Mesenchymal stem cell (in vitro differentiated cells and primary cell): ENCODE results near the gene KDM4F.

Experiments used
- DNase-seq: peaks from one replicate; pipeline ENCODE4 v3.0.0-alpha.2; 2013
- H2AFZ ChIP-seq: one replicate; pipeline ENCODE4 v1.6.1; 2013; ENCODE audit warnings: low read depth, mild to moderate bottlenecking, control low read depth, inconsistent platforms, low read length, moderate library complexity
- H2AK5ac ChIP-seq: 2 replicates; pipeline ENCODE4 v1.6.1; 2013; ENCODE audit warnings: low read length, moderate library complexity, mild to moderate bottlenecking, inconsistent platforms; ENCODE audit not compliant: severe bottlenecking
- H2BK120ac ChIP-seq: one replicate; pipeline ENCODE4 v1.6.1; 2013; ENCODE audit warnings: low read depth, mild to moderate bottlenecking, inconsistent platforms, low read length, moderate library complexity
- H2BK12ac ChIP-seq, 2 experiments: one replicate each; pipeline ENCODE4 v1.6.1; 2013; ENCODE audit warnings: inconsistent platforms in 2 of 2, low read length in 2 of 2, mild to moderate bottlenecking in 2 of 2, moderate library complexity in 2 of 2, control low read depth in 1 of 2
- H2BK15ac ChIP-seq: one replicate; pipeline ENCODE4 v1.6.1; 2013; ENCODE audit warnings: mild to moderate bottlenecking, low read depth, inconsistent platforms; ENCODE audit not compliant: poor library complexity, severe bottlenecking
- H2BK5ac ChIP-seq: 2 replicates; pipeline ENCODE4 v1.6.1; 2013; ENCODE audit warnings: low read depth, mild to moderate bottlenecking, low read length, control low read depth, inconsistent platforms; ENCODE audit not compliant: poor library complexity, severe bottlenecking
- H3K14ac ChIP-seq, 2 experiments: one replicate each; pipeline ENCODE4 v1.6.1; 2013; ENCODE audit warnings: inconsistent platforms in 2 of 2, low read length in 2 of 2, control low read depth in 1 of 2, mild to moderate bottlenecking in 1 of 2, moderate library complexity in 1 of 2
- H3K18ac ChIP-seq, 2 experiments: one replicate each; pipeline ENCODE4 v1.6.1; 2013; ENCODE audit warnings: inconsistent platforms in 2 of 2, low read length in 2 of 2, control low read depth in 1 of 2, low read depth in 1 of 2, mild to moderate bottlenecking in 1 of 2
- H3K23ac ChIP-seq, 2 experiments: one replicate each; pipeline ENCODE4 v1.6.1; 2013; ENCODE audit warnings: inconsistent platforms in 2 of 2, low read length in 2 of 2, mild to moderate bottlenecking in 2 of 2, moderate library complexity in 2 of 2, control low read depth in 1 of 2
- H3K27ac ChIP-seq: 2 replicates; pipeline ENCODE4 v1.5.1; 2013; ENCODE audit warnings: mild to moderate bottlenecking, moderate library complexity, low read length, control low read depth, inconsistent platforms; ENCODE audit not compliant: poor library complexity, severe bottlenecking
- H3K27me3 ChIP-seq, 2 experiments: 2 replicates each; pipeline versions ENCODE4 v1.6.1 to v1.7.0; 2013; ENCODE audit warnings: low read length in 2 of 2, mild to moderate bottlenecking in 2 of 2, moderate library complexity in 2 of 2, control low read depth in 1 of 2, inconsistent platforms in 1 of 2; ENCODE audit not compliant: control insufficient read depth in 1 of 2, insufficient read depth in 1 of 2
- H3K36me3 ChIP-seq, 2 experiments: 2 replicates each; pipeline versions ENCODE4 v1.6.1 to v1.7.0; 2013; ENCODE audit warnings: low read length in 2 of 2, control low read depth in 1 of 2, inconsistent platforms in 1 of 2, low read depth in 1 of 2, mild to moderate bottlenecking in 1 of 2; ENCODE audit not compliant: insufficient read depth in 2 of 2, control insufficient read depth in 1 of 2
- H3K4ac ChIP-seq, 2 experiments: one replicate each; pipeline ENCODE4 v1.6.1; 2013; ENCODE audit warnings: inconsistent platforms in 2 of 2, low read length in 2 of 2, mild to moderate bottlenecking in 2 of 2, moderate library complexity in 2 of 2, control low read depth in 1 of 2, low read depth in 1 of 2
- H3K4me1 ChIP-seq: 2 replicates; pipeline ENCODE4 v1.6.1; 2013; ENCODE audit warnings: low read depth, low read length, control low read depth; ENCODE audit not compliant: control insufficient read depth, insufficient read depth
- H3K4me2 ChIP-seq: 2 replicates; pipeline ENCODE4 v1.6.1; 2013; ENCODE audit warnings: low read length, mild to moderate bottlenecking, inconsistent platforms; ENCODE audit not compliant: poor library complexity, severe bottlenecking
- H3K4me3 ChIP-seq, 2 experiments: 2 replicates each; pipeline versions ENCODE4 v1.5.1 to v1.7.0; 2013; ENCODE audit warnings: low read length in 2 of 2, mild to moderate bottlenecking in 2 of 2, control low read depth in 1 of 2, low read depth in 1 of 2; ENCODE audit not compliant: insufficient read depth in 1 of 2
- H3K79me1 ChIP-seq: replicated peaks from 2 replicates; pipeline ENCODE4 v1.6.1; 2013; ENCODE audit warnings: mild to moderate bottlenecking, control low read depth, low read length, inconsistent platforms; ENCODE audit not compliant: poor library complexity, severe bottlenecking
- H3K9ac ChIP-seq: 2 replicates; pipeline ENCODE4 v1.7.0; 2013; ENCODE audit warnings: mild to moderate bottlenecking, low read length, moderate library complexity
- H3K9me3 ChIP-seq: 2 replicates; pipeline ENCODE4 v1.7.0; 2013; ENCODE audit warnings: mild to moderate bottlenecking, low read length; ENCODE audit not compliant: control insufficient read depth
- H4K8ac ChIP-seq: one replicate; pipeline ENCODE4 v1.6.1; 2013; ENCODE audit warnings: inconsistent platforms, mild to moderate bottlenecking, low read length, moderate library complexity
- H4K91ac ChIP-seq: one replicate; pipeline ENCODE4 v1.6.1; 2013; ENCODE audit warnings: mild to moderate bottlenecking, low read length, inconsistent platforms
- WGBS: methylation state at CpG from one replicate; pipeline ENCODE4 v1.1.7; 2013; ENCODE audit warnings: mixed read lengths; 5-methylcytosine and 5-hydroxymethylcytosine counted together

KDM4F gene

DNA sequence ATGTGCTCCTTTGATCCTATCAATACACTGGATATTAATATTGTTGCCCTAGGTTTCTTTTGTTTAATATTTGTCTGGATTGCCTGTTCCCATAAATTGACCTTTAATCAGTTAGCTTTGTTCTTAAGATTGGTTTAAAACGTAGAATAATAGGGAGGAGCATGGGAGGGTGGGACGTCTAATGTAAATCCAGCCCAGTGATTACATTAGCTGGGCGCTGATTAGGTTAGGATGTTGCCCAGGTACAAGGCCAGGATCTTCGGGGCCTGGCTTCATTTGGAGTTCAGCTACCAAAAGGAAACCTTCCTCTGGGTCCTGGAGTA, 17.5 kb downstream of the KDM4F start, which contains the start of gene SRSF8:
Gene SRSF8 (plus strand): TSS at position 204 of the 323 bp plus-strand sequence. CDS start 308 bp downstream, outside the sequence.
- Histone ChIP-seq H3K4me1 (no peaks in the 10 kb centered on the region), H3K4me2 (peak within 1 kb of the TSS; percentile 58), H3K79me1 (peaks cover 2% of the 10 kb centered on the region), H3K9me3 (no peaks in the 10 kb centered on the region), H3K4ac (peak within 1 kb of the TSS; percentile 20 to 93), H3K9ac (peak within 1 kb of the TSS; percentile 96), H3K4me3 (peak within 1 kb of the TSS; percentile 69 to 93), H3K36me3 (peaks cover 0 to 6% of the 10 kb centered on the region in 2 experiments), H2BK12ac (peak within 1 kb of the TSS in 1 of 2 experiments; percentile 92), H2BK120ac (peak within 1 kb of the TSS; percentile 11), H4K91ac (peak within 1 kb of the TSS; percentile 60), H4K8ac (peak within 1 kb of the TSS; percentile 72), H2BK15ac (no peak within 1 kb of the TSS), H3K27me3 (no peaks in the 10 kb centered on the region), H3K14ac (peak within 1 kb of the TSS in 1 of 2 experiments; percentile 98), H2AFZ (peak within 1 kb of the TSS; percentile 96), H2BK5ac (peak within 1 kb of the TSS; percentile 11), H3K27ac (peak within 1 kb of the TSS; percentile 85), H3K18ac (peak within 1 kb of the TSS; percentile 16 to 97), H3K23ac (peak within 1 kb of the TSS; percentile 2 to 95), H2AK5ac (no peak within 1 kb of the TSS)
- no peak for DNase-seq
- WGBS: 0% methylated on average over 4 of the region's 4 CpGs

DNA sequence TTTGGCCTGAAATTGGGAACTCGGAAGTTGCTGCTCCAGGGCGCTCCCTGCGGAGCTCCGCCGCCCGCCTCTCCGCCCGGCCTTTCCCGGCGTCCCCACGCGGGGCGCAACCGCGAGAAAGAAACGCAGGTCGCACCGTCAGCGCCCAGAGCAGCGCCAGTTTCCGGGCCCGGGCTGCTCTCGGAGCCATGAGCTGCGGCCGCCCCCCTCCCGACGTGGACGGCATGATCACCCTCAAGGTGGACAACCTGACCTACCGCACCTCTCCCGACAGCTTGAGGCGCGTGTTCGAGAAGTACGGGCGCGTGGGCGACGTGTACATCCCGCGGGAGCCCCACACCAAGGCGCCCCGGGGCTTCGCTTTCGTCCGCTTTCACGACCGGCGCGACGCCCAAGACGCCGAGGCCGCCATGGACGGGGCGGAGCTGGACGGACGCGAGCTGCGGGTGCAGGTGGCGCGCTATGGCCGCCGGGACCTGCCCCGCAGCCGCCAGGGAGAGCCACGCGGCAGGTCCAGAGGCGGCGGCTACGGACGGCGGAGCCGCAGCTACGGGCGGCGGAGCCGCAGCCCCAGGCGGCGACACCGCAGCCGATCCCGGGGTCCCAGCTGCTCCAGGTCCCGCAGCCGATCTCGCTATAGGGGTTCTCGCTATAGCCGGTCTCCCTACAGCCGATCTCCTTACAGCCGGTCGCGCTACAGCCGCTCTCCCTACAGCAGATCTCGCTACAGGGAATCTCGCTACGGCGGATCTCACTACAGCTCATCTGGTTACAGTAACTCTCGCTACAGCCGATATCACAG, 18.0 kb downstream of the KDM4F start:
- Histone ChIP-seq H2BK15ac (no peak overlapping the region), H3K4me1 (no peaks in the 10 kb centered on the region), H4K8ac (peak overlapping the region; percentile 62), H3K18ac (peak overlapping the region; percentile 16 to 97), H2BK5ac (peak overlapping the region; percentile 11), H2BK12ac (peak overlapping the region in 1 of 2 experiments; percentile 92), H3K9ac (peak overlapping the region; percentile 96), H2AFZ (peak overlapping the region; percentile 96), H3K79me1 (peaks cover 2% of the 10 kb centered on the region), H4K91ac (peak overlapping the region; percentile 60), H2AK5ac (no peak overlapping the region), H3K27me3 (no peaks in the 10 kb centered on the region), H3K23ac (peak overlapping the region; percentile 2 to 95), H3K14ac (peak overlapping the region in 1 of 2 experiments; percentile 98), H3K4me2 (peak overlapping the region; percentile 58), H3K9me3 (no peaks in the 10 kb centered on the region), H3K4me3 (peak overlapping the region; percentile 69 to 93), H3K27ac (peak overlapping the region; percentile 85), H3K4ac (peak overlapping the region; percentile 20 to 93), H2BK120ac (peak overlapping the region; percentile 11), H3K36me3 (peaks cover 0 to 6% of the 10 kb centered on the region in 2 experiments)
- peak; percentile 84 for DNase-seq
- WGBS: under 1% methylated on average over 74 of the region's 98 CpGs

GRCh38 chr11:95067841-95068219, 18.6 kb downstream of the KDM4F start:
- WGBS: under 1% methylated on average over 16 of the region's 16 CpGs
- no peak overlapping the region for H2BK15ac ChIP-seq
- H2BK5ac ChIP-seq: no peak overlapping the region
- H3K9ac ChIP-seq: peak overlapping the region; percentile 96
- peak overlapping the region; percentile 60 for H4K91ac ChIP-seq
- H3K27ac ChIP-seq: peak overlapping the region; percentile 78
- H3K4me1 ChIP-seq: no peaks in the 10 kb centered on the region
- no peak overlapping the region for H2AK5ac ChIP-seq
- no peak for DNase-seq
- H3K36me3 ChIP-seq: peaks cover 0 to 6% of the 10 kb centered on the region in 2 experiments
- H3K9me3 ChIP-seq: no peaks in the 10 kb centered on the region
- no peaks in the 10 kb centered on the region for H3K27me3 ChIP-seq
- H4K8ac ChIP-seq: peak overlapping the region; percentile 72
- peak overlapping the region in 1 of 2 experiments; percentile 98 for H3K14ac ChIP-seq
- peak overlapping the region; percentile 16 to 97 for H3K18ac ChIP-seq
- H3K4me3 ChIP-seq: peak overlapping the region; percentile 69 to 93
- H3K79me1 ChIP-seq: peaks cover 2% of the 10 kb centered on the region
- peak overlapping the region; percentile 96 for H2AFZ ChIP-seq
- H3K4ac ChIP-seq: peak overlapping the region; percentile 16 to 93
- H2BK120ac ChIP-seq: no peak overlapping the region
- H3K23ac ChIP-seq: peak overlapping the region in 1 of 2 experiments; percentile 95
- H3K4me2 ChIP-seq: peak overlapping the region; percentile 41
- H2BK12ac ChIP-seq: peak overlapping the region in 1 of 2 experiments; percentile 92

- DNase-seq: peak; percentile 97
- no peak overlapping the region for H2AK5ac ChIP-seq
- H3K4me2 ChIP-seq: peak overlapping the region; percentile 20
- H3K9ac ChIP-seq: peak overlapping the region; percentile 96
- no peaks in the 10 kb centered on the region for H3K9me3 ChIP-seq
- no peak overlapping the region for H3K23ac ChIP-seq
- no peak overlapping the region for H2BK120ac ChIP-seq
- H3K79me1 ChIP-seq: peaks cover 3% of the 10 kb centered on the region
- H2BK12ac ChIP-seq: no peak overlapping the region
- 0% methylated on average over 5 of the region's 5 CpGs for WGBS
- no peak overlapping the region for H2BK15ac ChIP-seq
- H4K91ac ChIP-seq: no peak overlapping the region
- peaks cover 0 to 6% of the 10 kb centered on the region in 2 experiments for H3K36me3 ChIP-seq
- no peak overlapping the region for H3K18ac ChIP-seq
- no peaks in the 10 kb centered on the region for H3K4me1 ChIP-seq
- no peak overlapping the region for H3K4ac ChIP-seq
- no peak overlapping the region for H3K14ac ChIP-seq
- H3K27me3 ChIP-seq: no peaks in the 10 kb centered on the region
- H3K27ac ChIP-seq: no peak overlapping the region
- H2AFZ ChIP-seq: no peak overlapping the region
- no peak overlapping the region for H4K8ac ChIP-seq
- H3K4me3 ChIP-seq: peak overlapping the region in 1 of 2 experiments; percentile 93
- H2BK5ac ChIP-seq: no peak overlapping the region
Observed at GRCh38 chr11:95068549-95068948, 19.3 kb downstream of the KDM4F start.
